HepG2 (cell line): ENCODE results near the gene ANKS4B. TPM values are rescaled to one million over a fixed set of nuclear protein-coding genes. Genes with fewer than 3 reads are reported as not detected.

Source experiments
- ELF3 ChIP-seq: IDR thresholded peaks from 2 replicates; pipeline ENCODE4 v1.6.1; 2016; ENCODE audit warnings: missing genetic modification reagents, missing compliant biosample characterization
- HDAC2 ChIP-seq: sonication (generic); formaldehyde crosslinking; IDR thresholded peaks from 2 replicates; pipeline ENCODE4 v1.4.0; 2020; ENCODE audit warnings: missing genetic modification reagents
- KDM3A ChIP-seq: IDR thresholded peaks from 2 replicates; pipeline ENCODE4 v1.6.1; 2018; ENCODE audit warnings: low read depth, missing compliant biosample characterization
- MAFK ChIP-seq, 2 experiments: IDR thresholded peaks in 1 of 2; conservative IDR thresholded peaks in 1 of 2; 2 replicates each; pipeline ENCODE4 v1.6.1; 2011; ENCODE audit warnings: improper control_type of control experiment in 2 of 2, low read length in 2 of 2
- MAZ ChIP-seq, 2 experiments: sonication (generic) in 1 of 2; formaldehyde crosslinking in 1 of 2; IDR thresholded peaks; 2 replicates each; pipeline versions ENCODE4 v1.5.0 to v1.6.1; 2012 to 2020; ENCODE audit warnings: low read depth in 2 of 2, mild to moderate bottlenecking in 2 of 2, borderline replicate concordance in 1 of 2, improper control_type of control experiment in 1 of 2, low read length in 1 of 2, missing genetic modification reagents in 1 of 2, moderate library complexity in 1 of 2
- MIXL1 ChIP-seq: IDR thresholded peaks from 2 replicates; pipeline ENCODE4 v1.6.1; 2016
- SAP130 ChIP-seq: IDR thresholded peaks from 2 replicates; pipeline ENCODE4 v1.6.1; 2016; ENCODE audit warnings: low read depth
- SIN3B ChIP-seq: fragments of 150-350 bp; IDR thresholded peaks from 2 replicates; pipeline ENCODE4 v1.6.1; 2014; ENCODE audit warnings: low read length
- TCF12 ChIP-seq, 2 experiments: fragments of 450-650 bp in 1 of 2; sonication (generic) in 1 of 2; formaldehyde crosslinking in 1 of 2; IDR thresholded peaks; 2 replicates each; pipeline versions ENCODE4 v1.6.1 to v1.8.0; 2017 to 2022; ENCODE audit warnings: antibody characterized with exemption in 1 of 2, mild to moderate bottlenecking in 1 of 2, missing genetic modification reagents in 1 of 2, moderate library complexity in 1 of 2
- TEAD3 ChIP-seq: optimal IDR thresholded peaks from 2 replicates; pipeline ENCODE3; 2016; ENCODE audit warnings: borderline replicate concordance
- ZNF124 ChIP-seq: sonication (generic); formaldehyde crosslinking; IDR thresholded peaks from 2 replicates; pipeline ENCODE4 v1.4.0; 2020; ENCODE audit warnings: missing genetic modification reagents
- ZNF549 ChIP-seq: sonication (generic); formaldehyde crosslinking; IDR thresholded peaks from 2 replicates; pipeline ENCODE4 v1.5.0; 2020; ENCODE audit warnings: missing genetic modification reagents
- ZNF713 ChIP-seq: sonication (generic); formaldehyde crosslinking; IDR thresholded peaks from 2 replicates; pipeline ENCODE4 v1.4.0; 2020; ENCODE audit warnings: mild to moderate bottlenecking, missing genetic modification reagents
- ZNF772 ChIP-seq: sonication (generic); formaldehyde crosslinking; IDR thresholded peaks from 2 replicates; pipeline ENCODE4 v1.5.0; 2020; ENCODE audit warnings: mild to moderate bottlenecking, missing genetic modification reagents
- ZNF883 ChIP-seq: sonication (generic); formaldehyde crosslinking; IDR thresholded peaks from 2 replicates; pipeline ENCODE4 v1.5.1; 2020; ENCODE audit warnings: mild to moderate bottlenecking, missing genetic modification reagents; ENCODE audit errors: not compliant biosample characterization
- polyA plus RNA-seq, 8 experiments: library from polyadenylated mRNA; depleted of rRNA in 3 of 8; stranded (reverse) in 7 of 8; unstranded in 1 of 8; fragments of >200 nt; fragmentation: Illumina TruSeq in 4 of 8; extraction: Trizol in 4 of 8; gene quantifications; 2 replicates each; pipeline versions ENCODE4 v1.2.1 to v1.2.3, GENCODE V29; 2011 to 2016; ENCODE audit warnings: low read depth in 4 of 8, missing spikeins in 1 of 8, mixed read lengths in 1 of 8; ENCODE audit not compliant: insufficient read depth in 1 of 8
- total RNA-seq, 5 experiments: library from RNA; depleted of rRNA; stranded (reverse); fragments of >200 nt; fragmentation: Illumina TruSeq; extraction: Trizol; gene quantifications; 2 replicates each; pipeline ENCODE4 v1.2.3, GENCODE V29; 2016; ENCODE audit warnings: low read depth in 1 of 5
- TF ChIP-seq, protein P1 (sequence below): sonication (generic); formaldehyde crosslinking; IDR thresholded peaks from 2 replicates; pipeline ENCODE4 v1.4.0; 2020; ENCODE audit warnings: missing genetic modification reagents
- TF ChIP-seq, protein P2 (sequence below), 2 experiments: sonication (generic) in 1 of 2; formaldehyde crosslinking in 1 of 2; IDR thresholded peaks; 2 replicates each; pipeline versions ENCODE4 v1.4.0 to v1.6.1; 2016 to 2020; ENCODE audit warnings: borderline replicate concordance in 1 of 2, low read depth in 1 of 2, mild to moderate bottlenecking in 1 of 2, missing genetic modification reagents in 1 of 2
- TF ChIP-seq, protein P3 (sequence below), 2 experiments: sonication (generic) in 1 of 2; formaldehyde crosslinking in 1 of 2; IDR thresholded peaks; 2 replicates each; pipeline versions ENCODE4 v1.5.1 to v1.6.1; 2011 to 2020; ENCODE audit warnings: borderline replicate concordance in 1 of 2, low read depth in 1 of 2, low read length in 1 of 2, mild to moderate bottlenecking in 1 of 2, missing genetic modification reagents in 1 of 2, moderate library complexity in 1 of 2
- TF ChIP-seq, protein P4 (sequence below): IDR thresholded peaks from 2 replicates; pipeline ENCODE4 v1.6.1; 2012; ENCODE audit warnings: inconsistent platforms

The ANKS4B gene
- total and polyA plus RNA-seq, 2 of the 13 experiments (the other 11 are each of a cell fraction or from before 2014, with no cell fraction given) = 6.5 to 30.0 TPM

DNA sequence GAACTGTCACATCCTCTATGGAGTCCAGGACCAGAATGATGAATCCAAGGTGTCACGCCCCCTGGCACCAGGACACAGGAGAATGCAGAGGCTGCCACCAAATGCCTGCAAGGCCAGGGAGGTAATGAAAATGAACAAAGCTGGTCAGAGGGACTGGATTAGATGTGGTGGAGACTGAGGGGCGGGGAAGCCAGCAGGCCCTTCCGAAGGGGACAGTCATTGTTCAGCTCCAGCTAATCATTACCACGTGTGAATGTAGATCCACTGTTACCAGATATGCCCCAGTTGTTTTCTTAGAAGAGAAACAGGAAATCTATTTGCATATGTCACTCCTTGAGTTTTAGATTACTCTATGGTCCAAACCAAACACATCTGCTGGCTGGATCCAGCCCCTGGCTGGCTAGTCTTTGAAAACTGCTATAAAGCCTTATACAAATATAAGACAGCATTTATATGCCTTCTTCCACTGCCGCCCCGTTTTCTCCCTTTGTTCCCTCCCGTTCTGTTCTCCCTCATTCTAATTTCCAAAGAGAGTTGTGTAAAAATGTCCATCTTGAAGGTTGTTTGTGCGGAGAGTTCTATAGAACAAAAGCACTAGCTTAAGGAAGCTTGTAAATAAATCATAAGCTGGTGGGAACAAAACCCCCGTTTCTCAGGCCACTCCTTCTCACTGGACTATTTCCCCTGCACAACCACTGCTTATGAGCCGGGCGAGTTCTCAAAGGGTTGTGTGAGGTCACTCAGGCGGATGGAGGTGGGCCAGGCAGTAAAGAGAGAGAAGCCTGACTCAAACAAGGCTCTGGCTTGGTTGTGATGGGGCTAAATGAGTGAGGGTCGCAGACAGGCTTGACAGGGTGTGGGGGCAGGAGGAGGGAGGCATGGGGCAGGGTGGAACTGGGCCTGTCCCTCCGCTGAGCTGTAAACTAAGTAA lies 30.4 kb downstream of the ANKS4B start (continued):
- peak; percentile 38; the same call in 1 of the 2 replicates for TF ChIP-seq HDAC2 (CRISPR knock-in tag)
- no peak; the same call in 1 of the 2 replicates for TF ChIP-seq MAZ (IDR thresholded peaks at IDR 0.05; ENCODE audit: borderline replicate concordance, low read depth, low read length)
- TF ChIP-seq MAZ (CRISPR knock-in tag; IDR thresholded peaks at IDR 0.05; ENCODE audit: low read depth) = 0 out of 2 replicates have a peak, but pooled peaks have one; percentile 44
- TF ChIP-seq, protein P1, sequence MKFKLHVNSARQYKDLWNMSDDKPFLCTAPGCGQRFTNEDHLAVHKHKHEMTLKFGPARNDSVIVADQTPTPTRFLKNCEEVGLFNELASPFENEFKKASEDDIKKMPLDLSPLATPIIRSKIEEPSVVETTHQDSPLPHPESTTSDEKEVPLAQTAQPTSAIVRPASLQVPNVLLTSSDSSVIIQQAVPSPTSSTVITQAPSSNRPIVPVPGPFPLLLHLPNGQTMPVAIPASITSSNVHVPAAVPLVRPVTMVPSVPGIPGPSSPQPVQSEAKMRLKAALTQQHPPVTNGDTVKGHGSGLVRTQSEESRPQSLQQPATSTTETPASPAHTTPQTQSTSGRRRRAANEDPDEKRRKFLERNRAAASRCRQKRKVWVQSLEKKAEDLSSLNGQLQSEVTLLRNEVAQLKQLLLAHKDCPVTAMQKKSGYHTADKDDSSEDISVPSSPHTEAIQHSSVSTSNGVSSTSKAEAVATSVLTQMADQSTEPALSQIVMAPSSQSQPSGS (CRISPR knock-in tag) = no peak
- TF ChIP-seq SIN3B = 0 out of 2 replicates have a peak, but pooled peaks have one; percentile 45
- TF ChIP-seq SAP130 (CRISPR knock-in tag) = peak; percentile 81
- no peak for TF ChIP-seq MAFK (conservative IDR thresholded peaks at IDR 0.05 in 1 of 2, IDR thresholded peaks at IDR 0.05 in 1 of 2; ENCODE audit: low read length in 2 of 2)
- TF ChIP-seq ZNF883 (CRISPR knock-in tag) = peak; percentile 15
- TF ChIP-seq ZNF124 (CRISPR knock-in tag) = no peak
- TF ChIP-seq, protein P2, sequence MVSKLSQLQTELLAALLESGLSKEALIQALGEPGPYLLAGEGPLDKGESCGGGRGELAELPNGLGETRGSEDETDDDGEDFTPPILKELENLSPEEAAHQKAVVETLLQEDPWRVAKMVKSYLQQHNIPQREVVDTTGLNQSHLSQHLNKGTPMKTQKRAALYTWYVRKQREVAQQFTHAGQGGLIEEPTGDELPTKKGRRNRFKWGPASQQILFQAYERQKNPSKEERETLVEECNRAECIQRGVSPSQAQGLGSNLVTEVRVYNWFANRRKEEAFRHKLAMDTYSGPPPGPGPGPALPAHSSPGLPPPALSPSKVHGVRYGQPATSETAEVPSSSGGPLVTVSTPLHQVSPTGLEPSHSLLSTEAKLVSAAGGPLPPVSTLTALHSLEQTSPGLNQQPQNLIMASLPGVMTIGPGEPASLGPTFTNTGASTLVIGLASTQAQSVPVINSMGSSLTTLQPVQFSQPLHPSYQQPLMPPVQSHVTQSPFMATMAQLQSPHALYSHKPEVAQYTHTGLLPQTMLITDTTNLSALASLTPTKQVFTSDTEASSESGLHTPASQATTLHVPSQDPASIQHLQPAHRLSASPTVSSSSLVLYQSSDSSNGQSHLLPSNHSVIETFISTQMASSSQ (IDR thresholded peaks at IDR 0.05; ENCODE audit: low read depth) = peak; percentile 70
- TF ChIP-seq, protein P2 (CRISPR knock-in tag; IDR thresholded peaks at IDR 0.05; ENCODE audit: borderline replicate concordance) = peak; percentile 75
- no peak for TF ChIP-seq KDM3A
- TF ChIP-seq, protein P3, sequence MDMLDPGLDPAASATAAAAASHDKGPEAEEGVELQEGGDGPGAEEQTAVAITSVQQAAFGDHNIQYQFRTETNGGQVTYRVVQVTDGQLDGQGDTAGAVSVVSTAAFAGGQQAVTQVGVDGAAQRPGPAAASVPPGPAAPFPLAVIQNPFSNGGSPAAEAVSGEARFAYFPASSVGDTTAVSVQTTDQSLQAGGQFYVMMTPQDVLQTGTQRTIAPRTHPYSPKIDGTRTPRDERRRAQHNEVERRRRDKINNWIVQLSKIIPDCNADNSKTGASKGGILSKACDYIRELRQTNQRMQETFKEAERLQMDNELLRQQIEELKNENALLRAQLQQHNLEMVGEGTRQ (IDR thresholded peaks at IDR 0.05; ENCODE audit: low read depth, low read length) = no peak
- TF ChIP-seq, protein P3 (CRISPR knock-in tag; IDR thresholded peaks at IDR 0.05; ENCODE audit: borderline replicate concordance) = no peak
- peak; percentile 55; the same call in 1 of the 2 replicates for TF ChIP-seq ELF3 (CRISPR knock-in tag)
- TF ChIP-seq ZNF772 (CRISPR knock-in tag) = no peak
- no peak for TF ChIP-seq ZNF713 (CRISPR knock-in tag)
- peak; percentile 66; the same call in 1 of the 2 replicates for TF ChIP-seq MIXL1
- TF ChIP-seq TCF12 (IDR thresholded peaks at IDR 0.05) = no peak
- 0 out of 2 replicates have a peak, but pooled peaks have one; percentile 46 for TF ChIP-seq TCF12 (CRISPR knock-in tag; IDR thresholded peaks at IDR 0.05)
- TF ChIP-seq TEAD3 (CRISPR knock-in tag) = peak; percentile 7
- TF ChIP-seq ZNF549 (CRISPR knock-in tag) = no peak
- TF ChIP-seq, protein P4, sequence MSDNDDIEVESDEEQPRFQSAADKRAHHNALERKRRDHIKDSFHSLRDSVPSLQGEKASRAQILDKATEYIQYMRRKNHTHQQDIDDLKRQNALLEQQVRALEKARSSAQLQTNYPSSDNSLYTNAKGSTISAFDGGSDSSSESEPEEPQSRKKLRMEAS = peak; percentile 62
